H9 (cell line): Measurements from ENCODE around the gene AP3D1. TPM values are rescaled to one million over a fixed set of nuclear protein-coding genes. Genes with fewer than 3 reads are reported as not detected.

Experiments used
- DNase-seq: peaks from one replicate; pipeline ENCODE4 v3.0.0-alpha.2; 2017
- H2AFZ ChIP-seq: one replicate; pipeline ENCODE4 v1.6.1; 2013; ENCODE audit warnings: mild to moderate bottlenecking, low read length, control low read depth, moderate library complexity
- H2AK5ac ChIP-seq: 2 replicates; pipeline ENCODE4 v1.6.1; 2013; ENCODE audit warnings: low read length, control low read depth, mixed read lengths; ENCODE audit not compliant: insufficient read length
- H2BK120ac ChIP-seq: one replicate; pipeline ENCODE4 v1.6.1; 2013; ENCODE audit warnings: low read depth, mild to moderate bottlenecking, low read length, control low read depth, inconsistent platforms; ENCODE audit not compliant: poor library complexity, severe bottlenecking
- H2BK12ac ChIP-seq: 2 replicates; pipeline ENCODE4 v1.6.1; 2013; ENCODE audit warnings: low read length, control low read depth, mixed read lengths, low read depth; ENCODE audit not compliant: insufficient read length
- H2BK15ac ChIP-seq: 2 replicates; pipeline ENCODE4 v1.6.1; 2013; ENCODE audit warnings: low read depth, low read length, control low read depth
- H2BK20ac ChIP-seq: one replicate; pipeline ENCODE4 v1.6.1; 2013; ENCODE audit warnings: low read depth, mild to moderate bottlenecking, low read length, control low read depth, inconsistent platforms; ENCODE audit not compliant: poor library complexity, severe bottlenecking
- H2BK5ac ChIP-seq: 2 replicates; pipeline ENCODE4 v1.6.1; 2013; ENCODE audit warnings: low read length, control low read depth, mixed read lengths; ENCODE audit not compliant: insufficient read length
- H3K14ac ChIP-seq: 2 replicates; pipeline ENCODE4 v1.6.1; 2013; ENCODE audit warnings: low read length, control low read depth; ENCODE audit not compliant: insufficient read depth
- H3K18ac ChIP-seq: 2 replicates; pipeline ENCODE4 v1.6.1; 2013; ENCODE audit warnings: low read depth, mild to moderate bottlenecking, mixed read lengths, low read length, control low read depth; ENCODE audit not compliant: insufficient read length
- H3K23ac ChIP-seq: 2 replicates; pipeline ENCODE4 v1.6.1; 2013; ENCODE audit warnings: low read length, control low read depth, mixed read lengths, low read depth; ENCODE audit not compliant: insufficient read length
- H3K23me2 ChIP-seq: 2 replicates; pipeline ENCODE4 v1.6.1; 2013; ENCODE audit warnings: low read depth, mild to moderate bottlenecking, mixed read lengths, low read length, control low read depth; ENCODE audit not compliant: insufficient read length, poor library complexity, severe bottlenecking
- H3K27ac ChIP-seq: 2 replicates; pipeline ENCODE4 v1.5.1; 2013; ENCODE audit warnings: low read length, control low read depth, mixed read lengths, low read depth; ENCODE audit not compliant: insufficient read length
- H3K27me3 ChIP-seq: 2 replicates; pipeline ENCODE4 v1.6.1; 2013; ENCODE audit warnings: low read length, control low read depth, inconsistent platforms; ENCODE audit not compliant: insufficient read depth
- H3K4ac ChIP-seq: 2 replicates; pipeline ENCODE4 v1.6.1; 2013; ENCODE audit warnings: low read depth, mild to moderate bottlenecking, control low read depth, inconsistent platforms, low read length, moderate library complexity
- H3K4me1 ChIP-seq: 2 replicates; pipeline ENCODE4 v1.6.1; 2013; ENCODE audit warnings: low read length, control low read depth, inconsistent platforms; ENCODE audit not compliant: insufficient read depth
- H3K4me2 ChIP-seq: 2 replicates; pipeline ENCODE4 v1.6.1; 2013; ENCODE audit warnings: low read length, control low read depth, mixed read lengths; ENCODE audit not compliant: insufficient read length, insufficient read depth
- H3K56ac ChIP-seq: 2 replicates; pipeline ENCODE4 v1.6.1; 2013; ENCODE audit warnings: low read depth, mild to moderate bottlenecking, mixed read lengths, low read length, control low read depth; ENCODE audit not compliant: insufficient read length
- H3K79me1 ChIP-seq: 2 replicates; pipeline ENCODE4 v1.6.1; 2013; ENCODE audit warnings: low read depth, mild to moderate bottlenecking, moderate library complexity, low read length, control low read depth, inconsistent platforms; ENCODE audit not compliant: insufficient read depth, poor library complexity, severe bottlenecking
- H3K79me2 ChIP-seq: 2 replicates; pipeline ENCODE4 v1.6.1; 2013; ENCODE audit warnings: low read length, control low read depth, inconsistent platforms; ENCODE audit not compliant: insufficient read depth
- H3K9ac ChIP-seq: 2 replicates; pipeline ENCODE4 v1.6.1; 2013; ENCODE audit warnings: low read length, control low read depth, mixed read lengths; ENCODE audit not compliant: insufficient read length; ENCODE audit errors: extremely low read depth
- H3K9me3 ChIP-seq: one replicate; pipeline ENCODE4 v1.6.1; 2013; ENCODE audit warnings: low read depth, low read length, inconsistent platforms; ENCODE audit not compliant: control insufficient read depth
- H3T11ph ChIP-seq: one replicate; pipeline ENCODE4 v1.6.1; 2013; ENCODE audit warnings: mild to moderate bottlenecking, low read length, control low read depth, inconsistent platforms
- H4K20me1 ChIP-seq: one replicate; pipeline ENCODE4 v1.6.1; 2013; ENCODE audit not compliant: control insufficient read depth, insufficient read length, insufficient read depth
- H4K5ac ChIP-seq: 2 replicates; pipeline ENCODE4 v1.6.1; 2013; ENCODE audit warnings: low read depth, mild to moderate bottlenecking, mixed read lengths, low read length, control low read depth; ENCODE audit not compliant: insufficient read length
- H4K8ac ChIP-seq: replicated peaks from 2 replicates; pipeline ENCODE4 v1.6.1; 2013; ENCODE audit warnings: low read length, control low read depth, mixed read lengths, low read depth; ENCODE audit not compliant: insufficient read length
- H4K91ac ChIP-seq: 2 replicates; pipeline ENCODE4 v1.6.1; 2013; ENCODE audit warnings: low read depth, mild to moderate bottlenecking, moderate library complexity, mixed read lengths, low read length, control low read depth; ENCODE audit not compliant: insufficient read length
- H3K27ac Mint-ChIP-seq, 3 experiments: 2 replicates in 2 of 3; 3 replicates in 1 of 3; pipeline ENCODE4 v1.8.0; 2020 to 2021; ENCODE audit warnings: mixed read lengths in 3 of 3, mild to moderate bottlenecking in 1 of 3, moderate library complexity in 1 of 3
- H3K27me3 Mint-ChIP-seq: 2 replicates; pipeline ENCODE4 v1.8.0; 2021; ENCODE audit warnings: low read depth, mild to moderate bottlenecking, moderate library complexity, mixed read lengths
- H3K36me3 Mint-ChIP-seq, 3 experiments: 2 replicates in 2 of 3; 3 replicates in 1 of 3; pipeline ENCODE4 v1.8.0; 2020 to 2021; ENCODE audit warnings: low read depth in 3 of 3, mixed read lengths in 3 of 3; ENCODE audit not compliant: insufficient read depth in 1 of 3
- H3K4me1 Mint-ChIP-seq, 2 experiments: 2 replicates each; pipeline ENCODE4 v1.8.0; 2020; ENCODE audit warnings: mixed read lengths in 2 of 2
- H3K4me3 Mint-ChIP-seq, 2 experiments: 2 replicates in 1 of 2; 3 replicates in 1 of 2; pipeline ENCODE4 v1.8.0; 2020 to 2021; ENCODE audit warnings: mild to moderate bottlenecking in 2 of 2, mixed read lengths in 2 of 2, moderate library complexity in 1 of 2
- H3K9me3 Mint-ChIP-seq, 2 experiments: 2 replicates in 1 of 2; 3 replicates in 1 of 2; pipeline ENCODE4 v1.8.0; 2020; ENCODE audit warnings: mild to moderate bottlenecking in 2 of 2, mixed read lengths in 2 of 2, moderate library complexity in 1 of 2
- WGBS: extraction: QIAGEN DNeasy Blood & Tissue Kit; methylation state at CpG from one replicate; pipeline ENCODE4 v1.1.7; 2013; ENCODE audit warnings: missing lambda C conversion rate, low lambda C conversion rate, mixed read lengths; ENCODE audit not compliant: insufficient read length; ENCODE audit errors: extremely low coverage; 5-methylcytosine and 5-hydroxymethylcytosine counted together
- total RNA-seq: library from RNA; stranded (reverse); gene quantifications from 2 replicates; pipeline ENCODE4 v1.2.1, GENCODE V29; 2021
- TF ChIP-seq, protein P1 (sequence below): fragments of 200-600 bp; sonication (generic); conservative IDR thresholded peaks from 3 replicates; pipeline ENCODE4 v1.8.0; 2021; ENCODE audit warnings: antibody characterized with exemption, mild to moderate bottlenecking

AP3D1 gene
- total RNA-seq, 1 experiment from 2014 or later = 142 TPM

DNA sequence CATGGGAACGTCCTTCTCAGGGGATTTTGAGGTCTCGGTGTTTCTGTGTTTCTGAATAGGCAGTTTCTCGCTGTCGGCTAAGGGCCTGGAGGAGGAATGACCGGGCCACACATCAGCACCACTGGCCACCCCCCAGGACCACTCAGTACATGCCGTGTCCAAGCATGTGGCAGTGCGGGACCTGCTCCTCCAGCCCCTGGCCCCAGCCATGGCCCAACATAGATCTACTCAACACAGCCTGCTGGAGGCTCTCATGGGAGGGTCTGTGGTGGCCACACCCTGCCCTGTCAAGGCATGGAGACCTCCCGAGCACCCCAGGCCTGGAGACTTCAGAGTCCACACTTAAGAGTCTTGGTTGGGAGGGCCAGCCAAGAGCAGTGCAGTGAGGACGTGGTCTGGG, 37.1 kb downstream of the AP3D1 start:
- Mint-ChIP-seq H3K36me3 (peaks cover 39 to 74% (median 71%) of the 10 kb centered on the region in 3 experiments), H3K4me1 (no peaks in the 10 kb centered on the region), H3K9me3 (no peaks in the 10 kb centered on the region), H3K27ac (no peak overlapping the region), H3K27me3 (no peaks in the 10 kb centered on the region; the same call in 1 of the 2 replicates), H3K4me3 (no peak overlapping the region)
- no peak overlapping the region for H3K18ac ChIP-seq
- no peak overlapping the region for H2BK120ac ChIP-seq
- no peak overlapping the region for H4K8ac ChIP-seq
- no peak overlapping the region for H3K56ac ChIP-seq
- H3K23ac ChIP-seq = no peak overlapping the region
- no peak overlapping the region for H3K14ac ChIP-seq
- no peaks in the 10 kb centered on the region for H3K23me2 ChIP-seq
- no peaks in the 10 kb centered on the region for H3K4me1 ChIP-seq
- H3K4ac ChIP-seq = no peak overlapping the region
- H2BK20ac ChIP-seq = no peak overlapping the region
- no peak overlapping the region for H2BK5ac ChIP-seq
- no CpG with 5 or more reads among the region's 9 CpGs for WGBS
- TF ChIP-seq, protein P1, sequence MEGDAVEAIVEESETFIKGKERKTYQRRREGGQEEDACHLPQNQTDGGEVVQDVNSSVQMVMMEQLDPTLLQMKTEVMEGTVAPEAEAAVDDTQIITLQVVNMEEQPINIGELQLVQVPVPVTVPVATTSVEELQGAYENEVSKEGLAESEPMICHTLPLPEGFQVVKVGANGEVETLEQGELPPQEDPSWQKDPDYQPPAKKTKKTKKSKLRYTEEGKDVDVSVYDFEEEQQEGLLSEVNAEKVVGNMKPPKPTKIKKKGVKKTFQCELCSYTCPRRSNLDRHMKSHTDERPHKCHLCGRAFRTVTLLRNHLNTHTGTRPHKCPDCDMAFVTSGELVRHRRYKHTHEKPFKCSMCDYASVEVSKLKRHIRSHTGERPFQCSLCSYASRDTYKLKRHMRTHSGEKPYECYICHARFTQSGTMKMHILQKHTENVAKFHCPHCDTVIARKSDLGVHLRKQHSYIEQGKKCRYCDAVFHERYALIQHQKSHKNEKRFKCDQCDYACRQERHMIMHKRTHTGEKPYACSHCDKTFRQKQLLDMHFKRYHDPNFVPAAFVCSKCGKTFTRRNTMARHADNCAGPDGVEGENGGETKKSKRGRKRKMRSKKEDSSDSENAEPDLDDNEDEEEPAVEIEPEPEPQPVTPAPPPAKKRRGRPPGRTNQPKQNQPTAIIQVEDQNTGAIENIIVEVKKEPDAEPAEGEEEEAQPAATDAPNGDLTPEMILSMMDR = no peak
- H3K9ac ChIP-seq = no peak overlapping the region
- no peak for DNase-seq
- H4K91ac ChIP-seq = no peak overlapping the region
- no peaks in the 10 kb centered on the region for H4K20me1 ChIP-seq
- no peak overlapping the region for H2BK15ac ChIP-seq
- H3K27ac ChIP-seq = no peak overlapping the region
- H3K9me3 ChIP-seq = no peaks in the 10 kb centered on the region
- H2BK12ac ChIP-seq = no peak overlapping the region
- no peak overlapping the region for H3T11ph ChIP-seq
- no peaks in the 10 kb centered on the region for H3K79me2 ChIP-seq
- H4K5ac ChIP-seq = no peak overlapping the region
- H2AFZ ChIP-seq = no peak overlapping the region
- H3K4me2 ChIP-seq = no peak overlapping the region
- H3K27me3 ChIP-seq = no peaks in the 10 kb centered on the region
- H2AK5ac ChIP-seq = no peak overlapping the region
- H3K79me1 ChIP-seq = no peaks in the 10 kb centered on the region
